Stimulated activated CD4-positive, alpha-beta T cell treated with anti-CD3 and anti-CD28 coated beads, Interleukin-4, amount 100 ng/mL, for 4 hours (primary cell): ENCODE measurements around the gene ASMTL.
"Not testable (repeated sequence)": the region's sequence is repeated elsewhere in the genome, so short reads cannot be mapped to it uniquely, and the experiment has no call there.

Experiments used
- DNase-seq, 2 experiments: peaks; one replicate each; pipeline ENCODE4 v3.0.0-alpha.2; 2020

Gene ASMTL

DNA sequence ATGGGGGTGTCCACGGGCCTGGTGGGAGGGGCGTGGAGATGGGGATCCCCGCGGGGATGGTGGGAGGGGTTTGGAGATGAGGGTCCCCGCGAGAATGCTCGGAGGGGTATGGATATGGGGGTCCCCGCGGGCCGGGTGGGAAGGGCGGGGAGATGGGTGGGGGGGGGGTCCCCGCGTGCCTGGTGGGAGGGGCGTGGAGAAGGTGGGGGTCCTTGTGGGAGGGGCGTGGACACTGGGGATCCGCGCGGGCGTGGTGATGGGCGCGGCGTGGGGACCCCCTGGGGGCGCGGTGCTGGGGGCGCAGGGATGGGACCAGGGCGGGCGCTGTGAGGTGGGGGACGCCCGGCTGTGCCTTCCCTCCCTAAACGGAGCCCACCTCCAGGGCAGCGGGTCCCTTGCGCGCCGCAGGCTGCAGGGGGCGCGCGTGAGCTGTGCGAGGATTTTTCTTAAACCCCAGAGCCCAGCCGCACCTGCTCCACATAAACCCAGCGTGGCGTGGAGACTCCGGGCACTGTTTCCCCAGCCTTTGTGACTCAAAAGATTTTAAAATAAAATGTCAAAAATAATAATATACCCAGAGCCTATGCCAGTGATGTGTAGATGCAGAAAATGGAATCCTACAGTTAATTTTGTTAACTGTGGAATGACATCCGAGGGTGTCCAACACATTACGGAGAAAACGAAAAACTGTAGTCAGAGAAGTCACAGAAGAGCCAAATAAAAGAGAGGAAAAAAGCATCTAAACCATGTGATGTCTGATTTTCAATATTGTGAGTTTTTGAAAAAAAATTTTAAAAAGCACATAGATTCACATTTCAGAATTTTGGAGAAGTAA lies 1.5 kb upstream of the ASMTL start:
- peak; percentile 85 to 93 for DNase-seq

DNA sequence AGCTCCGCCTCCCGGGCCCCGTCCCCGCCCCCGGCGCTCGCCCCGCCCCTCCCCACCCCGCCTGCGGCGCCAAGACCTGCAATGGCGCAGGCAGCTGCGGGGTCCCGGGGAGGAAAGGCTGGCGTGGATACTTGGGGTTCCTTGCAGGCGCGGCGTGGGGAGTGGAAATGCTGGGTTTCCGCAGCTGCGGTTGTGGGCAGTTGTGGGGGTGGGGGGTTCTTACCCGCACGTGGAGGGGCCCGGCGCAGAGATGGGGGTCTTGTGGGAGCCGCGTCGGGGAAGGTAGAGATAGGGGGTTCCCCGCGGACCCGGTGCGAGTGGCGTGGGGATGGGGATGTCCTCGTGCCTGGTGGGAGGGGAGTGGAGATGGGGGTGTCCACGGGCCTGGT lies 680 bp upstream of the ASMTL start:
- no peak for DNase-seq

DNA sequence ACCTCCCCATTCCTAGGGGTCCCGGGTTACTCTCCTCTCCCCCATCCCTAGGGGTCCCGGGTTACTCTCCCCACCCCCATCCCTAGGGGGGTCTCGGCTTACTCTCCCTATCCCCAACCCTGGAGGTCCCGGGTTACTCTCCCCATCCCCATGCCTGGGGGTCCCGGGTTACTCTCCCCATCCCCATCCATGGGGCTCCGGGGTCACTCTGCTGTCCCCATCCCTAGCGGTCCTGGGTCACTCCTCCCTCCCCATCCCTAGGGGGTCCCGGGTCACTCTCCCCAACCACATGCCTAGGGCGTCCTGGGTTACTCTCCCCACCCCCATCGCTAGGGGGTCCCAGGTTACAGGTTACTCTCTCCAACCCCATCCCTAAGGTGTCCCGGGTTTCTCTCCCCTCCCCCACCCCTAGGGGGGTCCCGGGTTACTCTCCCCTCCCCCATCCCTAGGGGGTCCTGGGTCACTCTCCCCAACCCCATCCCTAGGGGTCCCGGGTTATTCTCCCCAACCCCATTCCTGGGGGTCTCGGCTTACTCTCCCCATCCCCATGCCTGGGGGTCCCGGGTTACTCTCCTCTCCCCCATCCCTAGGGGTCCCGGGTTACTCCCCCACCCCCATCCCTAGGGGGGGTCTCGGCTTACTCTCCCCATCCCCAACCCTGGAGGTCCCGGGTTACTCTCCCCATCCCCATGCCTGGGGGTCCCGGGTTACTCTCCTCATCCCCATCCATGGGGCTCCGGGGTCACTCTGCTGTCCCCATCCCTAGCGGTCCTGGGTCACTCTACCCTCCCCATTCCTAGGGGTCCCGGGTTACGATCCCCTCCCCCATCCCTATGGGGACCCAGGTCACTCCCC lies 821 bp downstream of the ASMTL start:
- no peak for DNase-seq

DNA sequence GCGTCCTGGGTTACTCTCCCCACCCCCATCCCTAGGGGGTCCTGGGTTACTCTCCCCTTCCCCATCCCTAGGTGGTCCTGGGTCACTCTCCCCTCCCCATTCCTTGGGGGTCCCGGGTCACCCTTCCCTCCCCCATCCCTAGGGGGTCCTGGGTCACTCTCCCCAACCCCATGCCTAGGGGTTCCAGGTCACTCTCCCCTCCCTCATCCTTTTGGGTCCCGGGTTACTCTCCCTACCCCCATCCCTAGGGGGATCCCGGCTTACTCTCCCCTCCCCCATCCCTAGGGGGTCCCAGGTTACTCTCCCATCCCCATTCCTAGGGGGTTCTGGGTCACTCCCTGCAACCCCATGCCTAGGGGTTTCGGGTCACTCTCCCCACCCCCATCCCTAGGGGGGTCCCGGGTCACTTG lies 1.5 kb downstream of the ASMTL start:
- no peak for DNase-seq

DNA sequence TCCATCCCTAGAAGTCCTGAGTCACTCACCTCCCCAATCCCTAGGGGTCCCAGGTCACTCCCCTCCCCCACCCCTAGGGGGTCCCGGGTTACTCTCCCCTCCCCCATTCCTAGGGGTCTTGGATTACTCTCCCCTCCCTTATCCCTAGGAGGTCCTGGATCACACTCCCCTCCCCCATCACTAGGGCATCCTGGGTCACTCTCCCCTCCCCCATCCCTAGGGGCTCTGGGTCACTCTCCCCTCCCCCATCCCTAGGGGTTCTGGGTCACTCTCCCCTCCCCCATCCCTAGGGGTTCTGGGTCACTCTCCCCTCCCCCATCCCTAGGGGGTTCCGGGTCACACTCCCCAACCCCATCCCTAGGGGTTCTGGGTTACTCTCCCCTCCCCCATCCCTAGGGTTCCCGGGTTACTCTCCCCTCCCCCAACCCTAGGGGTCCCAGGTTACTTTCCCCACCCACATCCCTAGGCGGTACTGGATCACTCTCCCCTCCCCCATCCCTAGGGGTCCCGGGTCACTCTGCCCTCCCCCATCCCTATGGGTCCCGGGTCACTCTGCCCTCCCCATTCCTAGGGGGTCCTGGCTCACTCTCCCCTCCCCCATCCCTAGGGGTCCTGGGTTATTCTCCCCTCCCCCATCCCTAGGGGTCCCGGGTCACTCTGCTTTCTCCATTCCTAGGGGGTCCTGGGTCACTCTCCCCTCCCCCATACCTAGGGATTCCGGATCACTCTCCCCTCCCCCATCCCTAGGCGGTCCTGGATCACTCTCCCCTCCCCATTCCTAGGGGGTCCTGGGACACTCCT lies 2.1 kb downstream of the ASMTL start:
- DNase-seq = no peak

DNA sequence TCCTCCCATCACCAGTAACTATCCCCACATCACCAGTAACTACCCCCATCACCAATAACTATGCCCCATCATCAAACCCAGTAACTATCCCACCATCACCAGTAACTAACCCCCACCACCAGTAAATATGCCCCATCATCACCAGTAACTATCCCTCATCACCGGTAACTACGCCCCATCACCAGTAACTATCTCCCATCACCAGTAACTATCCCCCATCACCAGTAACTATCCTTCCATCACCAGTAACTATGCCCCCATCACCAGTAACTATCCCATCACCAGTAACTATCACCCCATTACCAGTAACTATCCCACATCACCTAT lies 2.9 kb downstream of the ASMTL start:
- no peak for DNase-seq

GRCh38 chrX:1449036-1449822 lies 3.5 kb downstream of the ASMTL start:
- no peak for DNase-seq

DNA sequence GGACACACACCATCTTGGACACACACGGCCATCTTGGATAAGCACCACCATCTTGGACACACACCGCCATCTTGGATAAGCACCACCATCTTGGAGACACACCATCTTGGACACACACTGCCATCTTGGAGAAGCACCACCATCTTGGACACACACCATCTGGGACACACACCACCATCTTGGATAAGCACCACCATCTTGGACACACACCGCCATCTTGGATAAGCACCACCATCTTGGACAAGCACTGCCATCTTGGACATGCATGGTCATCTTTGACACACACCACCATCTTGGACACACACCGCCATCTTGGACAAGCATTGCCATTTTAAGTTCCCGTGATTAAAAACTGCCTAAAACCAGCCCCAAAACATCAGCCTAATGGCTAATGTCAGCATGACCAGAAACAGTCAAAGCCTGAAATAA lies 4.1 kb downstream of the ASMTL start:
- not testable (repeated sequence) for DNase-seq

DNA sequence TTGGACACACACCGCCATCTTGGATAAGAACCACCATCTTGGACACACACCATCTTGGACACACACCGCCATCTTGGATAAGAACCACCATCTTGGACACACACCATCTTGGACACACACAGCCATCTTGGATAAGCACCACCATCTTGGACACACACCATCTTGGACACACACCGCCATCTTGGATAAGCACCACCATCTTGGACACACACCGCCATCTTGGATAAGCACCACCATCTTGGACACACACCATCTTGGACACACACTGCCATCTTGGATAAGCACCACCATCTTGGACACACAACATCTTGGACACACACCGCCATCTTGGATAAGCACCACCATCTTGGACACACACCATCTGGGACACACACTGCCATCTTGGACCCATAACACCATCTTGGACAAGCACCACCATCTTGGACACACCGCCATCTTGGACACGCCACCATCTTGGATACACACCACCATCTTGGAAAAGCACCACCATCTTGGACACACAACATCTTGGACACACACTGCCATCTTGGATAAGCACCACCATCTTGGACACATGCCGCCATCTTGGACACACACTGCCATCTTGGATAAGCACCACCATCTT lies 4.6 kb downstream of the ASMTL start:
- not testable (repeated sequence) for DNase-seq

DNA sequence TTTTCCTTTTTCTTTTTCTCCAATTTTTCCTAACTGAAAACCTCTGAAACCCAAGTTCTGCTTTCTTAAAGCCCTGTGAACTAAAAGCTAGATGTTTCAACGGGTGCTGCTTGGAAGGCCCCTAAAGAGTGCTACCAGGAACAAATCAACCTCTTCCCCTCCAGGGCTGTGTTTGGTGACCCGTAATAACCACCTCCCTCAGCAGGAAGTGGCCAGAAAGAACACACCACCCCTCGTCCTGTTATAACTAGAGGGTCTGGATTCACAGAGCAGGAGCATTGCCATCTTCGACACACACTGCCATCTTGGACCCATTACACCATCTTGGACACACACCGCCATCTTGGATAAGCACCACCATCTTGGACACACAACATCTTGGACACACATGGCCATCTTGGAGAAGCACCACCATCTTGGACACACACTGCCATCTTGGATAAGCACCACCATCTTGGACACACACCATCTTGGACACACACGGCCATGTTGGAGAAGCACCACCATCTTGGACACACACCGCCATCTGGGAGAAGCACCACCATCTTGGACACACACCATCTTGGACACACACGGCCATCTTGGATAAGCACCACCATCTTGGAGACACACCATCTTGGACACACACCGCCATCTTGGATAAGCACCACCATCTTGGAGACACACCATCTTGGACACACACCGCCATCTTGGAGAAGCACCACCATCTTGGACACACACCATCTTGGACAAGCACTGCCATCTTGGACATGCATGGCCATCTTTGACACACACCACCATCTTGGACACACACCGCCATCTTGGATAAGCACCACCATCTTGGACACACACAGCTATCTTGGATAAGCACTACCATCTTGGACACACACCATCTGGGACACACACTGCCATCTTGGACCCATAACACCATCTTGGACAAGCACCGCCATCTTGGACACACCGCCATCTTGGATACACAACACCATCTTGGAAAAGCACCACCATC lies 5.4 kb downstream of the ASMTL start:
- DNase-seq = not testable (repeated sequence)

DNA sequence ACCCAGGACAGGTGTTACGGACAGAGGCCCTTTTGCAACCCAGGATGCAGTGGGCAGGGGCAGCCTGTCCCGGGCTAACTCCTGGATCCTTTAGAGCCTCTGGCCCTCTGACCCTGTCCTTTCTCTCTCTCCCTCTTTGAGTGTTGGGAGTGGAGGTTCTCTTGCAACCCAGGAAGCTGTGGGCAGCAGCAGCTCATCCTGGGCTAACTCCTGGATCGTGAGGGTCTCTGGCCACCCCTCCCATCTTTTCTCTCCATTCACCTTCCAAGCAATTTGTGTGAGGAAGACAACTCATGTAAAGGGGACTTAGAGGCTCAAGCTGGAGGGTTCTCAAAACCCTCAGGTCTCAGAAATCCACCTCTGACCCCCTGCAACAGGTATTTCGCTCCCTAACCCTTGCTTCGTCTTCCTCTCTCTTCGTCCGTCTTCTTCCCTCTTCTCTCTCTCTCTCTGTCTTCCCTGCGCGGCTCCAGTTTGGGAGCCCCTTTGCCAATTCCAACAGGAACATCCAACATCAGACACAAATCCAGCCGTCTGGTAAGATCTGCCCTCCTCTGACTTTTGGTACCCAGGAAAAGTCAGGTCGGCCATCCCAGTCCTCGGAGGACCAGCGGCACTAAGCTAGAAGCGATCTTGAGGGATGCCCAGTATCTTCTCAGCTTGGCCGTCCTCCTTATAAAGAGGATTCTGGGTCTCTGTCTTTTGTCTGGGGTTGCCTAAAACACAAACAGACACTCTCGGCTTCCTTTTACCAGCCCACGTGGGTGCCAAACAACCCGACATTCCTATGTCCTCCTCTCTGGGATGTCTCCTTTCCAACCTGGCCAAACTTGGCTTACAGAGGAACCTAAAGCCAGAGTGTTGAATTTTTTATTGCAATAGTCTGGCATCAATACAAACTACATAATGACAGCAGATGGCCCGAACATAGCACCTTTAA lies 7.9 kb downstream of the ASMTL start:
- DNase-seq = no peak

GRCh38 chrX:1443496-1444075 lies 9.1 kb downstream of the ASMTL start:
- no peak for DNase-seq

- DNase-seq = no peak
These were observed 9.9 kb downstream of the ASMTL start for GRCh38 chrX:1442724-1443367.

GRCh38 chrX:1442016-1442665 lies 10.6 kb downstream of the ASMTL start:
- DNase-seq = no peak

DNA sequence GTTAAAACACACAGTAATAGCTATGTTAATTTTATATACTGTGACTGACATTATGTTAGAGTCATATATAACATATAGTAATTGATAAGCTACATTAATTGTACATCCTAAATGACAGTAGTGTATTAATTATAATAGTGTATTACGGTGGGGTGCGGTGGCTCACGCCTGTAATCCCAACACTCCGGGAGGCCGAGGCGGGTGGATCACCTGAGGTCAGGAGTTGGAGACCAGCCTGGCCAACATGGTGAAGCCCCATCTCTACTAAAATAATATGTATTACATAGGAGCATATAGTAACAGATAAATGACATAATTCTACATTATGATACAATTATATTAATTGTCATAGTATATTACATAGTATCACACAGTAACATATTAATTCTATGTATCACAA lies 12.2 kb downstream of the ASMTL start:
- no peak for DNase-seq

DNA sequence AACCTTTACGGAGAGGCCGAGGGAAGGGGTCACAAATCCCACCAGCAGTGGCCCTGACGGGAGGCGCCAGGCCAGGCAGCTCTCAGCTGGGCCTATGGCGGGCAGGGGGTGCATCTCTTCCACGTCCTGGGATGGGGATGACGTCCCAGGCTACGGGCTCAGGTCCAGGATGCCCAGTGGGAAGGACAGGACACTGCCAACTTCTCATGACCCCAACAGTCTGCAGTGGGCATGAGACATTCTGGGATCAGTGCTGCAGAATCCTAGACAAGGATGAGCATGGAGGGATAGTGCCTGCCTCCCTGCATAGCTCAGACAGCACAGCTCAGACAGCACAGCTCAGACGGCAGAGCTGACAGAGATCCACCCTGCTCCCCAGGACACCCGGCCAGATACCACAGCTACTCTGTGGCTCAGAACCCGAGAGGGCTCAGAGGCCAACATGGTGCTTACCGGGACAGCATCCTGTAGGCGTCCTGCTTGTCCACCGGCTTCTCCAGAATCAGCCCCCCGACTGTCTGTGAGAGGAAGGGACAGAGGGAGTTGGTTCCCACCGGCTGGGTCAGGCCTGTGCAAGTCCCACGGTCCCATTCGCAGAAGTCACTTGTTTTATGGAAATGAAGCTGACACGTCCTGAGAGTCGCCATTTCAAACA lies 17.3 kb downstream of the ASMTL start:
- DNase-seq = no peak

- DNase-seq = no peak
These were observed 17.9 kb downstream of the ASMTL start for GRCh38 chrX:1434871-1435240.
